Islet of Langerhans (tissue), 1 donor: ENCODE data around the gene ADIPOR1.
"Not testable (repeated sequence)": the region's sequence is repeated elsewhere in the genome, so short reads cannot be mapped to it uniquely, and the experiment has no call there.

Source experiments
- FAIRE-seq: peaks from one replicate; lab custom pipeline; 2011; peaks lifted over from hg19 to GRCh38; lab: Jason Lieb, UNC

The ADIPOR1 gene

GRCh38 chr1:202936409-202936808, 21.7 kb downstream of the ADIPOR1 start:
- FAIRE-seq: not testable (repeated sequence)

GRCh38 chr1:202935844-202936243, 22.3 kb downstream of the ADIPOR1 start:
- no peak for FAIRE-seq

- FAIRE-seq: no peak
Observed at GRCh38 chr1:202934755-202935154, 23.4 kb downstream of the ADIPOR1 start.

- FAIRE-seq: no peak
Observed at GRCh38 chr1:202932476-202932875, 25.6 kb downstream of the ADIPOR1 start.

GRCh38 chr1:202926581-202927491, 31.3 kb downstream of the ADIPOR1 start, which contains the start of gene KLHL12:
TSS of gene KLHL12 (minus strand) at chr1:202927234. CDS start at chr1:202925162, 2,072 bp downstream.
- peak; percentile 65 for FAIRE-seq

GRCh38 chr1:202923533-202923932, 34.6 kb downstream of the ADIPOR1 start:
- no peak for FAIRE-seq

GRCh38 chr1:202919615-202920014, 38.5 kb downstream of the ADIPOR1 start:
- FAIRE-seq: no peak

GRCh38 chr1:202915146-202915545, 43.0 kb downstream of the ADIPOR1 start:
- FAIRE-seq: no peak

GRCh38 chr1:202912476-202912875, 45.6 kb downstream of the ADIPOR1 start:
- not testable (repeated sequence) for FAIRE-seq

GRCh38 chr1:202909494-202909893, 48.6 kb downstream of the ADIPOR1 start:
- no peak for FAIRE-seq

- FAIRE-seq: no peak
Observed at GRCh38 chr1:202908998-202909397, 49.1 kb downstream of the ADIPOR1 start.

- FAIRE-seq: no peak
Observed at GRCh38 chr1:202905331-202905730, 52.8 kb downstream of the ADIPOR1 start.

- not testable (repeated sequence) for FAIRE-seq
Observed at GRCh38 chr1:202903808-202904207, 54.3 kb downstream of the ADIPOR1 start.

GRCh38 chr1:202901555-202901954, 56.6 kb downstream of the ADIPOR1 start:
- no peak for FAIRE-seq

GRCh38 chr1:202892501-202892900, 65.6 kb downstream of the ADIPOR1 start:
- FAIRE-seq: no peak
